ENCODE measurements around the gene CCDC77. TPM values are rescaled to one million over a fixed set of nuclear protein-coding genes. Genes with fewer than 3 reads are reported as not detected.

CCDC77 gene
- total RNA-seq, 1 experiment from 2014 or later: 21.9 TPM

DNA sequence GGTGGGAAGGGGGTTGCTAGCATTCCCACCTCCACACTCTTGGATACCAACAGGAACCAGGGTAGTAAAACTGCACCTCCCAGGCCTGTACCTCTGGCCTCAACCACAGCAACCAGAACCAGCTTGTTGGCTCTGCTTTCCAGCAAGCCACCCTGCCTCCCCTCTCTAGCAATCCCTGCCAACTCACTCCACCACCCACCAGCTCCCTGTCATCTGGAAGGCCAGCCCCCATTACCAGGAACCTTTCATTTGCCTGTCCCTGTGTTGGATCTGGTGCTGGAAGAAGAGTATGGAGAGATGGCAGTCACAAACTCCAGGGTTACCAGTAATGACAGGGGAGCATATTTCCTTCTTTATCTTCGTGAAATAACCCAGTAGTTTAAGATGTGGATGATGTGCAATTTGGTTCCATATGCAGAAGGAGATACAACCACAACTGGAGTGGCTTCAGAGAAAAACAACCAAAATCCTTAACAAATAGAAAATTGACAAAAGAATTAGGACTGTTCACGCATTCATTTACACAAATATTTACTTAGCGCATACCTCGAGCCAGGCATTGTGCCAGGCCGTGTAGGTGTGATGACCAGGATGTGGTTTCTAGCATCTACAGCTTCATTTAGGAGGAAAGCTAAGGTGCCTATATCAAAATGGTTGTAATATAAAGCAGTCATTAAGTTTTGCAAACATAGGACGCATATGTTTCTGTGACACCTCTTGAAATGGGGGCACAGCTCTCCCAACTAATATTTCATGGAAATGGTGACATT, 61.7 kb downstream of the CCDC77 start:
- Histone ChIP-seq H4K91ac (ENCODE audit: insufficient read length, low read depth, low read length) (no peak overlapping the region), H3K27ac (ENCODE audit: insufficient read length, low read depth, low read length) (no peak overlapping the region), H2BK15ac (ENCODE audit: low read depth, low read length) (no peak overlapping the region), H2BK5ac (ENCODE audit: insufficient read length, low read length) (no peak overlapping the region), H3K4me1 (ENCODE audit: insufficient read depth, low read length) (0 out of 2 replicates have a peak, but pooled peaks cover 4% of the 10 kb centered on the region), H3K23ac (ENCODE audit: insufficient read length, low read depth, low read length) (no peak overlapping the region), H2AFZ (ENCODE audit: low read length) (no peak overlapping the region), H3K9me3 (ENCODE audit: control insufficient read depth, low read depth, low read length) (no peaks in the 10 kb centered on the region), H4K20me1 (ENCODE audit: control insufficient read depth, insufficient read depth, insufficient read length) (no peaks in the 10 kb centered on the region), H2AK5ac (ENCODE audit: insufficient read length, low read length) (no peak overlapping the region), H3K4ac (ENCODE audit: low read depth, low read length) (no peak overlapping the region), H2BK120ac (ENCODE audit: low read depth, low read length, poor library complexity, severe bottlenecking) (no peak overlapping the region), H3K4me2 (ENCODE audit: insufficient read depth, insufficient read length, low read length) (no peak overlapping the region), H3K27me3 (ENCODE audit: insufficient read depth, low read length) (peaks cover 6% of the 10 kb centered on the region; the same call in 1 of the 2 replicates), H3K18ac (ENCODE audit: insufficient read length, low read depth, low read length) (no peak overlapping the region), H3T11ph (ENCODE audit: low read length) (no peak overlapping the region), H3K23me2 (ENCODE audit: insufficient read length, low read depth, low read length, poor library complexity, severe bottlenecking) (peaks cover 12% of the 10 kb centered on the region), H3K56ac (ENCODE audit: insufficient read length, low read depth, low read length) (no peak overlapping the region), H4K8ac (replicated peaks; ENCODE audit: insufficient read length, low read depth, low read length) (no peak overlapping the region), H4K5ac (ENCODE audit: insufficient read length, low read depth, low read length) (no peak overlapping the region), H3K79me1 (ENCODE audit: insufficient read depth, low read depth, low read length, poor library complexity, severe bottlenecking) (no peaks in the 10 kb centered on the region), H3K14ac (ENCODE audit: insufficient read depth, low read length) (no peak overlapping the region), H2BK20ac (ENCODE audit: low read depth, low read length, poor library complexity, severe bottlenecking) (no peak overlapping the region), H2BK12ac (ENCODE audit: insufficient read length, low read depth, low read length) (no peak overlapping the region), H3K9ac (ENCODE audit: extremely low read depth, insufficient read length, low read length) (no peak overlapping the region), H3K79me2 (ENCODE audit: insufficient read depth, low read length) (no peaks in the 10 kb centered on the region)
- Mint-ChIP-seq H3K4me3 (no peak overlapping the region), H3K9me3 (peaks cover 0 to 3% of the 10 kb centered on the region in 2 experiments; a peak in 1 of 5 replicates), H3K27me3 (ENCODE audit: low read depth) (peaks cover 34% of the 10 kb centered on the region), H3K4me1 (peaks cover 24 to 29% of the 10 kb centered on the region in 2 experiments), H3K27ac (no peak overlapping the region), H3K36me3 (ENCODE audit: insufficient read depth in 1 of 3, low read depth in 3 of 3) (peaks cover 5 to 11% (median 7%) of the 10 kb centered on the region in 3 experiments; a peak in 3 of 7 replicates)
- no CpG with 5 or more reads among the region's 6 CpGs for WGBS (ENCODE audit: extremely low coverage, insufficient read length, low lambda C conversion rate)
- TF ChIP-seq, protein P1, sequence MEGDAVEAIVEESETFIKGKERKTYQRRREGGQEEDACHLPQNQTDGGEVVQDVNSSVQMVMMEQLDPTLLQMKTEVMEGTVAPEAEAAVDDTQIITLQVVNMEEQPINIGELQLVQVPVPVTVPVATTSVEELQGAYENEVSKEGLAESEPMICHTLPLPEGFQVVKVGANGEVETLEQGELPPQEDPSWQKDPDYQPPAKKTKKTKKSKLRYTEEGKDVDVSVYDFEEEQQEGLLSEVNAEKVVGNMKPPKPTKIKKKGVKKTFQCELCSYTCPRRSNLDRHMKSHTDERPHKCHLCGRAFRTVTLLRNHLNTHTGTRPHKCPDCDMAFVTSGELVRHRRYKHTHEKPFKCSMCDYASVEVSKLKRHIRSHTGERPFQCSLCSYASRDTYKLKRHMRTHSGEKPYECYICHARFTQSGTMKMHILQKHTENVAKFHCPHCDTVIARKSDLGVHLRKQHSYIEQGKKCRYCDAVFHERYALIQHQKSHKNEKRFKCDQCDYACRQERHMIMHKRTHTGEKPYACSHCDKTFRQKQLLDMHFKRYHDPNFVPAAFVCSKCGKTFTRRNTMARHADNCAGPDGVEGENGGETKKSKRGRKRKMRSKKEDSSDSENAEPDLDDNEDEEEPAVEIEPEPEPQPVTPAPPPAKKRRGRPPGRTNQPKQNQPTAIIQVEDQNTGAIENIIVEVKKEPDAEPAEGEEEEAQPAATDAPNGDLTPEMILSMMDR (conservative IDR thresholded peaks at IDR 0.05): no peak
- DNase-seq: no peak

Measured in H9 (cell line).